GM12864 (cell line): ENCODE results near the gene PURA.

Experiments used
- DNase-seq: peaks from one replicate; pipeline ENCODE4 v3.0.0-alpha.2; 2011; ENCODE audit warnings: low read depth
- H3K4me3 ChIP-seq: 2 replicates; pipeline ENCODE4 v1.5.1; 2011; ENCODE audit warnings: mild to moderate bottlenecking, low read depth, low read length, control low read depth
- TF ChIP-seq, protein P1 (sequence below): IDR thresholded peaks from 2 replicates; pipeline ENCODE4 v1.5.1; 2011; ENCODE audit warnings: low read depth, mild to moderate bottlenecking, moderate library complexity, low read length, control low read depth, inconsistent platforms; ENCODE audit errors: missing control alignments

PURA gene

DNA sequence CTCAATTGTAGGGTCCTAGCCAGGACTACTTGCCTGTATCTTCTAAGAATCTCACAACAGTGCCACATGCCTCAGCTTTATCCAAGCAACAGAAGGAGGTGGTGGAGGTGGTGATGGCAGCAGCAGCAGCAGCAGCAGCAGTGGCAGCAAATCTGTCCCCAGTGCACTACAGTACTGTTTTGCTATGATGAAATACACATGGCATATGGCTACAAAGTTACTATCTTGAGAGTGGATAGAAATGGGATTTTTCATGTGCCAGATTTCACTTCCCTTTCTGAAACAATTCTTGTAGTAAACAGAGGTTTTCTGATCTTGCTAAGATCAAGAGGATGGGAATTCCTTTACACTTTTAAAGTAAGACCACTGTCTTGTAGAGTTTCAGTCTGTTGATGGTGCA, 53.0 kb downstream of the PURA start:
- no peak for DNase-seq
- TF ChIP-seq, protein P1, sequence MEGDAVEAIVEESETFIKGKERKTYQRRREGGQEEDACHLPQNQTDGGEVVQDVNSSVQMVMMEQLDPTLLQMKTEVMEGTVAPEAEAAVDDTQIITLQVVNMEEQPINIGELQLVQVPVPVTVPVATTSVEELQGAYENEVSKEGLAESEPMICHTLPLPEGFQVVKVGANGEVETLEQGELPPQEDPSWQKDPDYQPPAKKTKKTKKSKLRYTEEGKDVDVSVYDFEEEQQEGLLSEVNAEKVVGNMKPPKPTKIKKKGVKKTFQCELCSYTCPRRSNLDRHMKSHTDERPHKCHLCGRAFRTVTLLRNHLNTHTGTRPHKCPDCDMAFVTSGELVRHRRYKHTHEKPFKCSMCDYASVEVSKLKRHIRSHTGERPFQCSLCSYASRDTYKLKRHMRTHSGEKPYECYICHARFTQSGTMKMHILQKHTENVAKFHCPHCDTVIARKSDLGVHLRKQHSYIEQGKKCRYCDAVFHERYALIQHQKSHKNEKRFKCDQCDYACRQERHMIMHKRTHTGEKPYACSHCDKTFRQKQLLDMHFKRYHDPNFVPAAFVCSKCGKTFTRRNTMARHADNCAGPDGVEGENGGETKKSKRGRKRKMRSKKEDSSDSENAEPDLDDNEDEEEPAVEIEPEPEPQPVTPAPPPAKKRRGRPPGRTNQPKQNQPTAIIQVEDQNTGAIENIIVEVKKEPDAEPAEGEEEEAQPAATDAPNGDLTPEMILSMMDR, result no peak
- no peak overlapping the region for H3K4me3 ChIP-seq

DNA sequence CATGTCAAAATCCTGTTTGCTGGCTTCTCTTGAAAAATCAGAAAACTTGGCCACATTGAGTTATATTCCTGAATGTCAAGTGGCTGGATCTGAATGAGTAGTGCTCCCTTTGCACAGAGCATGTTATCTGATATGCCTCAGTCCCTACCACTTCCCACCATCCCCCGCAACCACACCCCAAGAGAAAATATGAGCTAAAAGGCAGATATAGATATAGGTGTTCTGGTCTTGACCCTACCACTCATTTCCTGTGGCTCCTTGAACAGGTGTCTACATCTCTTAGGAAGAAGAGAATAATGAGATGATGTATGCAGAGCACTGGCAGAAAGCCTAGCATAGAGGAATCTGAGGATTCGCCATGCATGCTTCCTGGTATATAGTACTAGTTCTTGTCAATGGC, 54.5 kb downstream of the PURA start:
- TF ChIP-seq, protein P1, result no peak
- no peak overlapping the region for H3K4me3 ChIP-seq
- no peak for DNase-seq

DNA sequence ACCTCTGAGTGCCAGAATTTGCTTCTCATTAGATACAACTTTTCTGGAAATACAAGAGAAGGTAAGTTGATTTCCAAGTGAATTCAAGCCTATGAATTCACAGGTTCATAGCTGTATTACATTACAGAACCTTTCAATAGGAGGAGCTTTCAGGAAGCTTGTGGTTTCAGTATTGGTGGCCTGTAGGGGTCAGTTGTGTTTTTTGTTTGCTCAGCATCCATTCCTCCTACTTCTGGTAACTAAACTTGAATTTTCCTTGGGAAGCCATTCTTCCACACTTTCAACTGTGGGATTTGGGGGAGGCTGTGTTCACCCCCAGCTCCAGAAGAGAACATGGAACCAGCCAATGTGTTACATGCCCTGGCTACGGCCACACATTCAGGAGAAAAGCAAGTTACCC, 55.5 kb downstream of the PURA start:
- TF ChIP-seq, protein P1, result peak; percentile 5
- DNase-seq, result no peak

DNA sequence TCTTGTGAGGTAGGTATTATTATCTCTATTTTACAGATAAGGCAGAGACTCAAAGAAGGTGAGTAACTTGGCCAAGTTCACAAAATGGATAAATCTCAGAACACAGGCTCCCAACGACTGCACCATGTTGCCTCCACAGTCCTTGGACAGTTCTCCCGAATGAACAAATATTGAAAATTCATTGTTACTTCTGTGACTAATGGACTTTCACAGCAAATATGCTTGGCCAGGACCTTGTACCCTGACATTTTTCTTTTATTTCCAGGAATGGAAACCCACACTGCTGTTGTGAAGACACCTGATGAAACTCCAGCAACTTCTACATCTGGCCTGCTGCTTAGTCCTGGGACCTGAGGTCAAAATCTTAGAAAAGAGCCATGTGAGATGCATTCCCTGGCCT, 58.6 kb downstream of the PURA start:
- no peak for DNase-seq
- TF ChIP-seq, protein P1, result no peak
- no peak overlapping the region for H3K4me3 ChIP-seq

More for the DNA sequence above, 55.5 kb downstream of the PURA start:
- H3K4me3 ChIP-seq, result no peak overlapping the region

DNA sequence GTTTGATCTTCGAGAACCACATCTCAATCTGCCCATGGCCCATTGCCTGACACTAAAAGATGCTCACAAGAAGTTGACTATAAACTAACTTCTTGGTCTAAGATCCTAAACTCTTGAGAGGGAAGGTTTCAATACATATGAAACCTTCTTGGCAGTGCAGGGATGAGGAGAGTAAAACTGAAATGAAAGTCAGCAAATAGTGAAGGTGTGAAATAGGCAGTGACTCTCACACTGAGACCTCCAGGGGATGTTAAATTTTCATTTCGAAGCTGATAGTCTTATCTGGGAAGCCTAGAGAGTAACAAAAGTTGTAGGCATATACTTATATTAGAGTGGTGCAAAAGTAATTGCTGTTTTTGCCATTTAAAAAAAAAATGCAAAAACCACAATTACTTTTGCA, 60.1 kb downstream of the PURA start:
- DNase-seq, result no peak
- TF ChIP-seq, protein P1, result no peak
- no peak overlapping the region for H3K4me3 ChIP-seq

DNA sequence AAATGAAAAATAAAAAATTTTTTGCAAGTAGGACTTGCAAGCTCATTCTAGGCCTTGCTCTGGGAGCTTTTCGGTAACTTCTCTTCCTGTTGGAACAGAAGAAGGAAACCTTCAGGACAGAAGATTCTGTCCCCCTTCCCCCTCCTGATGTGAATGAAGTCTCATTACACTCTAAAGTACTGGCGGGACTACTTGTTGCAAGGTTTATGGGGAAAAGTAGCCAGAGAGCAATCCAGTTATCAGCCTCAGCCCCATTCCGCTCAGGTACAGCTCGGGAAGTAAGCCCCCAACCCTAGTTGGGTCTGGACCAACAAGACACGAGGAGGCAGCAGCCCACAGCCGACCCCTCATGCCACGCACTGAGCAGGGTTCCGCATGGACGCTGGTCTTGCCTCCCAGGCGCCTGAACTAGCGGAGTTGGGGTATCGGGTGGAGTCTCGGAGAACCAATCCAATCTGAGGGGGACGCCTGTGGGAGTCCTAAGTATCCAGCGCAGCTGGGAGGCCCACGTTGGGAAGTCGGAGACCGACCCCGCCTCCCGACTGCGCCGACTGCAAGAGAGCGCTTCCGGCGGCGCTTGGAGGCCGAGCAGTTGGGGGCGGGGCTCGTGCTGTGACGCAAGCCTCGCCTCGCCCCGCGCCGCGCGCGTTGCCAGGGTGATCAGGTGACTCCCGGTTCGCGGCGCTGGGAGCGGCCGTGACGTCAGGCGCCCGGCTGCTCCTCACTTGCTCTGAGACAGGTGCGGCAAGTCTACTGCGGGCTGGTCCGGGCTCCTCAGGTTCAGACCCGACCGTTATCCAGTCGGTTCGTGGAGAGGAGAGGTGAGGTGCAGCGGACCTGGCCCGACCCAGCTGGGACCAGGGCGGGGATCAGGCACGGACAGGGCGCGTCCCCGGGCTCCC, 60.8 kb downstream of the PURA start, which contains the start of gene CYSTM1:
CYSTM1 (plus strand) TSS at position 724 of the 902 bp plus-strand sequence. CDS start 19,278 bp downstream, outside the sequence.
- peak; percentile 82 for DNase-seq
- peak within 1 kb of the TSS; percentile 85 for H3K4me3 ChIP-seq
- TF ChIP-seq, protein P1, result no peak
